Activated CD8-positive, alpha-beta memory T cell treated with anti-CD3 and anti-CD28 coated beads, Interleukin-2, amount 50 U/mL, for 4 hours (primary cell): ENCODE results near the gene PITX3.

Experiments
- DNase-seq: peaks from one replicate; pipeline ENCODE4 v3.0.0-alpha.2; 2020

The PITX3 gene

GRCh38 chr10:102241444-102242117, at the start of gene PITX3:
Gene PITX3 (minus strand): TSS chr10:102241512. CDS start chr10:102232080, 9,432 bp downstream.
- DNase-seq = peak; percentile 83

GRCh38 chr10:102289840-102290239, 48.5 kb upstream of the PITX3 start:
- no peak for DNase-seq

DNA sequence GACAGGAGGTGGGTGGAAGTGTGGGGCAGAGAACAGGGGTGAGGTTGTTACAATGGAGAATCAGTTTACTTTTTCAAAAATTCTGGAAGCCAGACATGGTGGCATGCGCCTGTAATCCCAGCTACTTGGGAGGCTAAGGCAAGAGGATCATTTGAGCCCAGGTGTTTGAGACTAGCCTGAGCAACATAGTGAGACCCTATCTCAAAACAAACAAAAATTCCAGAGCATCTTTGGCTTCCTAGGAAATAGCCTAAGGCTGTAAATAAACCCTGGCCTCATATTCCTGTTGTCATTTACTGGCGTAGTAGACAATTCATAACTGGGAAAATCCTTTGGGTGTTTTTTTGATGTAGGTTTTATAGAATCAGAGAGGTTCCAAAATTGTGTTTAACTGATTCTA, 48.0 kb upstream of the PITX3 start:
- no peak for DNase-seq

DNA sequence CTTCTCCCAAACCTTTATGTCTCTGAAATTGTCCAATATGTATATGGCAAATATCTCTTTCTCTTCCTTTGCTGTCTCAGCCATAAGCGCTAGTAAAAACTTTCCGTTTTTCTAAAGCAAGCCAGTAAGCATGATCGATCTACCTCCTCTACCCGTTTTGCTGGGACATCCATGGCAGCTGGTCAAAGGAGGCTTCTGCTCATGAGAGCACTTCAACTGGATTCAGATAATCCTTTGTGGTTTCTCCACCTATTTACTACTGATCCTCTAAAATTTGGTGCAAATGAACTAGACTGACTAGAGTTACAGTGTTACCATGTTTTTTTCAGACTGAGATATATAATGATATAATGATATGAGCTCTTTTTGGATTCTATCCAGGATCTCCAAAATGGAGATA, 46.7 kb upstream of the PITX3 start:
- no peak for DNase-seq

DNA sequence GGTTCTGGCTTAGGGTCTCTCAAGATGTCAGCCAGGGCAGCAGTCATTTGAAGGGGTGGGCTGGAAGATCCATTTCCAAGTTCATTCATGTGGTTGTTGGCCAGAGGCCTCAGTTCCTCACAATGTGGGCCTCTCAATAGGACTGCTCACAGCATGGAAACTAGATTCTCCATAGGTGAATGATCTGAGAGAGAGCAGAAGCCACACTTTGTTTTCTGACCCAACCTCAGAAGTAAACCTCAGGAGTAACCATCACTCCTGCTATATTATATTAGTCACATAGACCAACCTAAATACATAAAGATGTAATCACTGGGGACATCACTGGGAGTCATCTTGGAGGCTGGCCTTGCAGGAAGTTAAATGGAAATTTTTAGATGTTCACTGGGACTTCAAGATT, 46.2 kb upstream of the PITX3 start:
- no peak for DNase-seq

DNA sequence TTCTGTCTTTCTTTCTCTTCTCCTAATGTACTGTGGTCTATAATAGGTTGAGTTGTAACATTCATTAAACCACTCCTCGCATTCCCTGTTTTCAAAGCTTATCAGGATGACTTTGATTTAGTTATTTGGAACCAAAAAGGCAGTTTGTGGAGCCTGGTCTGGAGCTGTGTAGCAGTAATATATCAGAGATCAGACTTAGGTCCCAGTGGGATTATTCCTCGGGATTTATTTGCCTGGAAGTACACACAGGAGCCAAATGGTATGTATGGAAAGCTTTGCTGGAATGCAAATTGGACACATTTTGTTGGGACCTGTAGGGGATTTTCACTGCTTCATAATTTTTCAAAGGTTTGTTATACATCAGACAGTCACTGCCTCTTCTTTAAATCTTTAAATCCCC, 44.9 kb upstream of the PITX3 start:
- DNase-seq = no peak

DNA sequence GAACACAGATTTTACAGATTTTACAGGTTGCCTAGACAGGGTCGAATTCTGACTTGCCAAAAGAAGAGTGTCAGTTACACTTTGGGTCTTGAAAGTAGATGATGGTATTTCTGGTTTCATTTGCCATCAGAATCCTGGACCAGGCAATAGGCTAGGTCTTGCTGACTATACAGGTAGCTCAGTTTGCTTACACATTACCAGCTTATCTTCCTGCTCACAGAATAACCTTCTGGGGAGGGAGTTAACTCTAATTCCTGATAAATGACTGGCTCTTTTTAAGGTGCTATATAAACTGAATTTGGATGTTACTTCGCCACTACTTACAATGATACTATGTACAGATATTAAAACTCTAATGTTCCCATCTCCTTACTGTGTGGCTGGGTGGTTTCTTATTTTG, 43.8 kb upstream of the PITX3 start:
- DNase-seq = no peak

- no peak for DNase-seq
These were observed 43.2 kb upstream of the PITX3 start for GRCh38 chr10:102284531-102284930.

DNA sequence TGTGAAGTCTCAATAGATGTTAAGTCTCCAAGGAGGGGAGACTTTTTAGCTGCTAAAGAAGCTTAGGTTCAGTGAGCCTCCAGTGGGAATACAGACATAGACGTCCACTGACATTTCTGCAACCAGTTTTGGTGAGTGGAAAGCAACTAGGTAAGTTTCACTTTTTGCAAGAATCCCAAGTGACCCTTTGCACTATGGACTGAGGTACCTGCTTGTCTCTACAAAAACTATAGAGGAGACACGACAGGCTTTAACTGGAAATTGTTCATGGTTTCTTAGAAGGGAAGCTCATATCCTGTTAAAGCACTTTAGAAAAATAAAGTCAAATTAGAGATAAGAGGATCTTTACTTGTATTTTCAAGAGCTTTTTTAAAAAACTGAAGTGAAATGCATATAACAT, 42.6 kb upstream of the PITX3 start:
- DNase-seq = no peak

DNA sequence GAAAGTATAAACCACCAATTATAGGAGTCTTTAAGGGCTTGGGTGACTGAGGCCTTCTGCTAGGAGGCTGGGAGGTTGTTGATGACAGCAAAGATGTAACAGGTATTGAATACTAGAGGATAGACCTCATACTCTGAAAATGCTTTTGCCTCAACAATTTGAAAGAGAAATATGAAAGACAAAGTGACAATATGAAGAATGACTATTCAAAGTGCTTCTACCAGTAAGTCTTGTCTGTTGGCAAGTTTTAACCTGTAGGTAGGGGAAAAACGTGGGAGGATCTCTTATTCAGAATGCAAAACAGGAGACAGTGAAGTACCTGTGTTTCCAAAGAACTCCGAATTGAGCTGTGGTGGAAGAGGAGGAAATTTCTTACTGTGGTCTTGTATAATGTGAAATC, 42.2 kb upstream of the PITX3 start:
- no peak for DNase-seq

DNA sequence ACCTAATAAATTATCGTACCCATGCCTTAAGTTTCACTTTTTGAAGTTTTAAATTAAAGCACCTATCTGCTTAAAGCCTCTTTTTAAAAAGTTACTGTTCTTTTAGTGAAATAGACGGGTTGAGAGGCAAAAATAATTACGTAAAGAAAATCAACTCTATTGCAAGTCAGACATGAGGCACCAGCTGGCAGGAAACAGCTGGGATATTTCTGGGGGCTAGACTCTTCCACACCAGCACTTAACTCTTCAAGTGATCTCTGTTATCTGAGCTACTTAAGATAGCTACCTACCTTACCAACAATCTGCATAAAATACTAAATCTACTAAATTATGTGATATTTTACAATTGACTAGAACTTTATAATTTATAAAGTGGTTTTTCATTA, 39.8 kb upstream of the PITX3 start:
- no peak for DNase-seq

DNA sequence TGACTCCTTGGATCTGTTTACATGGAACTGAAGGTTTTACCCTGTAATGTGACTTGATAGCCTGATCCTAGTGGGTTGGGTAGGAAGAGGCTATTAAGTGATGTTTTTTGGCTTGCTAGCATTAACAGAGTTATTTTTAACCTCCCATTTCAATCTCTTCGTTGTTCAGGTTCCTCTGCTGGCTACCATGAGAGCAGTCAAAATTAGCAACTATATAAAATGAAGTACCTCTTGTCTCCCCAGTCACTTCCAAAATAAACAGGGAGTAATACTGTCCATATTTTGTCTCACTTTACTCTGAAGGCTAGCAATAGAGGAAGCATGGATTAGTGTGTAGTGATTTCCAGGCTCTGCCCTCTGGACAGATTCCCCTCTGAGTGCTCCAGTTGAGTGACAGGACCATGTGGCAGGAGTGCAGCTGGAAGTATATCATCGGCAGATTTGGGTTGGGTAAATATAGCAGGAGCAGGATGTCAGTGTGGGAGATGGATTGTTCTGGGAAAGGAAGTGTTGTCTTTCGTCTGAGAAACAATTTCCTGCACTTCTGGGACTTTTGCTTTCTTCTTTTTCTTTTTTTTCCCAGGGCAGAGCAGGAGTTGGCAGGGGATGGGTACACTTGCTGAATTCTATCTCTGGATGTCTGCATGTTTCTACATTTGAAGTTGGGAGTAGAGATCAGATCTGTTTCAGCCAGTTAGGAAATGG, 39.2 kb upstream of the PITX3 start:
- no peak for DNase-seq

DNA sequence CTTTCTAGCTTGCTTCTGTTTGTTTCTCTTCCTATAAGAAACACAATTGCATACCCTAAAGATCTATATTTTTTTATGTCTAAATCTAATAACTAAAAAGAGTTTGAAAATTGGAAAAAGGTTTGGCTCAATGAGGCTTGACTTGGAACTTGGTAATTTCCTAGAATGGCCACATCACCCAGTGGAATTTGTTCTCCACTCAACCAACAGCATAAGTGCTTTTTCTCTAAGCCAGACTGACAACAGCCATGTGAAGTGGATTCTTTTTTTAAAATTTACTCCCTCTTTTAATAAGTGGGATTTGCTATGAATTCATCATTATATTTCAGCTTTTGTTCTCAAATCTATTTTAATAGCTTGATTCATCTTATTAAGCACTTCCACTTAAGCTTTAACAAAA, 37.8 kb upstream of the PITX3 start:
- no peak for DNase-seq

- no peak for DNase-seq
These were observed 34.0 kb upstream of the PITX3 start for GRCh38 chr10:102275343-102275742.

GRCh38 chr10:102274062-102274461, 32.8 kb upstream of the PITX3 start:
- DNase-seq = no peak

DNA sequence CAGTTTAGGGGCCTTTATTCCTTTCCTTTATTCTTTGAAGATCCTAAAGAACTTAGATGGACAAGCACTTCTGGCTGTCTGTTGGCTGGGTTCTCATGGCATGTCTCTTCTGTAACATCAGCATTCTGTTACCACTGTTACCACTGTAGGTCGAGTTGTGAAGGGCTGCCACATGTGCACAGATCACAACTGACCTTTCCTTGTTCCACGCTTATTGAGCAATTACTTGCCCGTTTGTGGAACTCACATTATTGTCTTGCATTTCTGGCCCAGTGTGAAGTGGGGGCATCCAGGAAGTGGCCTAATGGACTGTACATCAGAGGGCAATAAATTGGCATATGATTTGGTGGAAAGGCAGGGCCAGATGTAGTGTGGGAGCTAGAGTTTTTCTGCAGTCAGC, 27.7 kb upstream of the PITX3 start:
- no peak for DNase-seq

- DNase-seq = no peak
These were observed 27.1 kb upstream of the PITX3 start for GRCh38 chr10:102268375-102268888.

DNA sequence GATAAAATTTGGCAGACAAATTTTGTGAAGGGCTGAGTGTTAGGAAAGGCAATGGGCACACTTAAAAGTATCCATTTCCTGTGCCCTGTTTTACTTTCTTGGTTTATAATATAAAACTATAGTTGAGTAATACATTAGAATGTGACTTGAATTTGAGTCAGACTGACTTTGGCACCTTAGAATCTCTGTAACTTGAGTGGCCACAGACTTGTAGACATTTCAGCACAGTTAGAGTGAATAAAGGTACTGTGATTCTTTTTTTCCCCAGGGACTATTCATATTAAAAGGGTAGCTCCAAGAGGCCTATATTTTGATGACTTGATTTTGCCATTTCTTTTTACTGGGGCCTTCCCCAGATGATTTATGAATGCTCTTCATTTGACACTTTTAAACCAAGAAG, 26.4 kb upstream of the PITX3 start:
- no peak for DNase-seq

DNA sequence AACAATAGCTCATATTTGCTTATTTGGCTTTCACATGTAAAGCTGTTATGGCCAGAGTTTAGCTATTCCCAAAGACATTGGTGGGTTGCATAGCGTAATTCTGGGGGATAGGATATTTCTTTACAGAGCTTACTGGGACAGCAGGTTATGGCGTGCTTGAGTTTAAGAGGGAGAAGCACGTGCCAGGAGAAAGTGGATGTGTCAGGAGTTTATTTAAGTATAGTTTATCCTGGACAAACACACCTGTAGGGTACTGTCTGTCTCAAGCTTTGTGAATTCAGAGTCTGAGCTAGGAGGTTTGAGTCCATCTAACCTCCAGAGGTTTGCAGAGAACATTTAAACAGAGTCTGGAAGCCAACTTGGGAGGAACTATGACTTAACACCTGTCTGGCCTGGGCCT, 25.4 kb upstream of the PITX3 start:
- no peak for DNase-seq

- DNase-seq = no peak
These were observed 23.1 kb upstream of the PITX3 start for GRCh38 chr10:102264371-102264770.

DNA sequence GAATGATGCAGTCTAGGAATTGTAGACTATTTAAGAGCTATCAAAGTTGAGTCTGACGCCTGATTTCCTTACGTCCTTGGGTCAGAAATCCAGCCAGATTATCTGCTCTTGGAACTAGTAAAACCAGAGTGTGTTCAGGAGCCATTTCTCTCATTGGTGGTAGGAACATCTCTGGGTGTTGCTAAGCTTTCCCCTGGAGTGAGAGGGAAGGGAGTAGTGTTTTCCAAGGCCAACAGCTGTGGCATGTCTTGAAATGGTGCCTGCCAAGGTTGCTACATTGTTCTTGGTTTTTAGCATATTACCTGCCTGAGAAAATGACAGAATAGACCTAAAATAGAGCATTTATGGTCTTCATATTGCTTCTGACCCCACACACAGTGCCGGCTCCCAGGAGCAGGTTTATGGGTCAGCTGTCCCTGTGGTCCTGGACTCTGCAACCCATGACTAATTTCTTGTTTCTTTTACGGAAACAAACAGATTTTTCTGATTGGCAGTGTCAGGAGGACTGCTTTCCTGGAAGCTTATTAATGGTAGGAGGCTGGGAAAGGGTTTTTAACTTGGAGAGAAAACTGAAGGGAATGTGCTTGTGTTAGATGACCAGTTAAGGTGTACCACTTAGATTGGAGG, 21.5 kb upstream of the PITX3 start:
- no peak for DNase-seq

GRCh38 chr10:102261842-102262241, 20.5 kb upstream of the PITX3 start:
- no peak for DNase-seq

DNA sequence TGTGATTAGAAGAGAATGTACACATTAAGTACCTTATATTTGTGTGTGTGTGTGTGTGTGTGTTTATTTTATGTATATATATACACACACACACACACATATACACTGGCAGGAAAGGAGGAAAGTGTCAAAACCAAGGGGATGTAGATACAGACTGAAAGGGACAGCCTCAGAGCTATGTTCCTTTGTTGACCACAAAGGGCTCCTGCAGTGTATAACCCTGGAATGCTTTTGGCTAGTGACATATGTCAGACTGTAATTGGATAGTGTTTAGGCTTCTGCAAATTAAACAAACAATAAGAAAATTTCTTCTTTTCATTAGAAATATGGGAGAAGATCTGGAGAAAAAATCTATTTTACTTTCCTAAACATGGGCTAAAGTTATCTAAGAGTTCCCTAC, 19.9 kb upstream of the PITX3 start:
- no peak for DNase-seq

DNA sequence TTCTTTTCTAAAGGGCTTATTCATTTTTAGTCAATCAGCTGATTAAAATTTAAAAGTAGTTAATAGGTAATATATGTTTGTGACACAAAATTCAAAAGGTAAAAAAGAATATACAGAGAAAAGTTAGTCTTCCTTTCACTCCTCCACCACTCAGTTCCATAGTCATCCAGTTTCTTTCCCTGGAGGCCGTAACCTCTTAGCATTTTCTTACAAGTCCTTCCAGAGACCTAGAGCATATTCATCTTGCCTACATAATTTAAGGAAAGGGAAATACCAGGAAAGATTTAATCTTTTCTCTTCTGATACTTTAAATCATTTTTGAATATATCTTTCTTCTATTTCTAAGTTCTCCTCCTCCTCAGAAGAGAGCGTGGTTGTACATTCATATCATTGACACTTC, 14.1 kb upstream of the PITX3 start:
- no peak for DNase-seq
